C4-2B (cell line): Measurements from ENCODE around the gene GPX4.

Experiments used
- ZFX ChIP-seq: fragments of 450-650 bp; IDR thresholded peaks from 2 replicates; pipeline ENCODE4 v1.6.1; 2017
- TF ChIP-seq, protein P1 (sequence below): fragments of 450-650 bp; conservative IDR thresholded peaks from 2 replicates; pipeline ENCODE4 v1.5.1; 2017; ENCODE audit warnings: mild to moderate bottlenecking

- TF ChIP-seq, protein P1, sequence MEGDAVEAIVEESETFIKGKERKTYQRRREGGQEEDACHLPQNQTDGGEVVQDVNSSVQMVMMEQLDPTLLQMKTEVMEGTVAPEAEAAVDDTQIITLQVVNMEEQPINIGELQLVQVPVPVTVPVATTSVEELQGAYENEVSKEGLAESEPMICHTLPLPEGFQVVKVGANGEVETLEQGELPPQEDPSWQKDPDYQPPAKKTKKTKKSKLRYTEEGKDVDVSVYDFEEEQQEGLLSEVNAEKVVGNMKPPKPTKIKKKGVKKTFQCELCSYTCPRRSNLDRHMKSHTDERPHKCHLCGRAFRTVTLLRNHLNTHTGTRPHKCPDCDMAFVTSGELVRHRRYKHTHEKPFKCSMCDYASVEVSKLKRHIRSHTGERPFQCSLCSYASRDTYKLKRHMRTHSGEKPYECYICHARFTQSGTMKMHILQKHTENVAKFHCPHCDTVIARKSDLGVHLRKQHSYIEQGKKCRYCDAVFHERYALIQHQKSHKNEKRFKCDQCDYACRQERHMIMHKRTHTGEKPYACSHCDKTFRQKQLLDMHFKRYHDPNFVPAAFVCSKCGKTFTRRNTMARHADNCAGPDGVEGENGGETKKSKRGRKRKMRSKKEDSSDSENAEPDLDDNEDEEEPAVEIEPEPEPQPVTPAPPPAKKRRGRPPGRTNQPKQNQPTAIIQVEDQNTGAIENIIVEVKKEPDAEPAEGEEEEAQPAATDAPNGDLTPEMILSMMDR: no peak
- no peak for TF ChIP-seq ZFX
Observed at GRCh38 chr19:1061987-1062386, 41.8 kb upstream of the GPX4 start.
